Hepatocyte (in vitro differentiated cells): Measurements from ENCODE around the gene ELOVL5.

Experiments used
- EZH2 ChIP-seq: fragments of 200-600 bp; sonication (generic); IDR thresholded peaks from 2 replicates; pipeline ENCODE4 v1.6.1; 2016; ENCODE audit warnings: antibody characterized with exemption, mild to moderate bottlenecking, borderline replicate concordance
- TF ChIP-seq, protein P1 (sequence below): fragments of 200-600 bp; sonication (generic); IDR thresholded peaks from 2 replicates; pipeline ENCODE4 v1.5.1; 2016; ENCODE audit warnings: antibody characterized with exemption, mild to moderate bottlenecking; ENCODE audit not compliant: poor library complexity

DNA sequence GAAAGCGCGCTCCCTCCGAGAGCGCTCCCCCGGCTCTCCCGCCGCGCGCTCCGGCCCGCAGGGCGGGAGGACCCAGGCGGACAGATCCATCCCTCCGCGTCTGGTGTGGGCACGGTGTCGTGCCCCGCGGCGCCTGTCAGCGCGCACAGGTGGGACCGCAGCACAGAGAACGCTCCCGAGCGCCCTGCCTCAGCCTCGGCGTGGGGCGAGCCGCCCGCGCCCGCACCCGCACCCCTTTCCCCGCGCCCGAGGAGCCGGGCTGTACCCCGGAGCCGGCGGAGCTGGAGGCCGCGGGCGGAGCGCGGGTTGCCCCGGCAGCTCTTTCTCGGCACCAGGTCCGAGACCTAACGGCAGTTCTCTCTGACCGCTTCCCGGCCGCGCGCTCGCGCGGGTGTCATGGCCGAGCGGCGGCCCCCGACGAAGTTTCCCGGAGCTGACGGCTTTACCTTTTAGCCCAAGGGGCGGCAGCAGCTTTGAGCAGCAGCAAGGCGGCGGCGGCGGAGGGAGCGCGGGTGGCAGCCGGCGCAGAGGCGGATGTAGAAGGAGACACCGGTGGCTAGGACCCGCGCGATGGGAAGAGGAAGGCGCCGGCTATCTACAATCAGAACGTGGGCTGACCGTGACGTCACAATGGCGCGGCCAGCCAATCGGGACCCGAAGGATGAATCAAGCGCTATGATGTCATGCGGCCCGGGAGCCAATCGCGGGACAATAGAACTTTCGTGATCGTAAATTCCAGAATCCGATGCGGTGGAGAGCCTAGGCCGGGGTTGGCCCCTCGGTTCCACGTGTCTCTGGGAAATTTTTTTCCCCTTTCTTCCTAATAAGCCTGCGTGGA is at the start of gene ELOVL5:
- TF ChIP-seq, protein P1, sequence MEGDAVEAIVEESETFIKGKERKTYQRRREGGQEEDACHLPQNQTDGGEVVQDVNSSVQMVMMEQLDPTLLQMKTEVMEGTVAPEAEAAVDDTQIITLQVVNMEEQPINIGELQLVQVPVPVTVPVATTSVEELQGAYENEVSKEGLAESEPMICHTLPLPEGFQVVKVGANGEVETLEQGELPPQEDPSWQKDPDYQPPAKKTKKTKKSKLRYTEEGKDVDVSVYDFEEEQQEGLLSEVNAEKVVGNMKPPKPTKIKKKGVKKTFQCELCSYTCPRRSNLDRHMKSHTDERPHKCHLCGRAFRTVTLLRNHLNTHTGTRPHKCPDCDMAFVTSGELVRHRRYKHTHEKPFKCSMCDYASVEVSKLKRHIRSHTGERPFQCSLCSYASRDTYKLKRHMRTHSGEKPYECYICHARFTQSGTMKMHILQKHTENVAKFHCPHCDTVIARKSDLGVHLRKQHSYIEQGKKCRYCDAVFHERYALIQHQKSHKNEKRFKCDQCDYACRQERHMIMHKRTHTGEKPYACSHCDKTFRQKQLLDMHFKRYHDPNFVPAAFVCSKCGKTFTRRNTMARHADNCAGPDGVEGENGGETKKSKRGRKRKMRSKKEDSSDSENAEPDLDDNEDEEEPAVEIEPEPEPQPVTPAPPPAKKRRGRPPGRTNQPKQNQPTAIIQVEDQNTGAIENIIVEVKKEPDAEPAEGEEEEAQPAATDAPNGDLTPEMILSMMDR: no peak
- TF ChIP-seq EZH2: no peak
